GM19099 (cell line): ENCODE data around the gene TREML1.

Experiments
- POLR2A ChIP-seq: IDR thresholded peaks from 3 replicates; pipeline ENCODE4 v1.6.1; 2011; ENCODE audit warnings: low read depth; ENCODE audit not compliant: insufficient read length; ENCODE audit errors: extremely low read depth

TREML1 gene

GRCh38 chr6:41125282-41125681, 28.9 kb downstream of the TREML1 start:
- TF ChIP-seq POLR2A = no peak

GRCh38 chr6:41122918-41123317, 31.2 kb downstream of the TREML1 start:
- no peak for TF ChIP-seq POLR2A

- TF ChIP-seq POLR2A = no peak
Observed at GRCh38 chr6:41122373-41122772, 31.8 kb downstream of the TREML1 start.

GRCh38 chr6:41120058-41120457, 34.1 kb downstream of the TREML1 start:
- TF ChIP-seq POLR2A = no peak

- no peak for TF ChIP-seq POLR2A
Observed at GRCh38 chr6:41119508-41119907, 34.6 kb downstream of the TREML1 start.

- TF ChIP-seq POLR2A = no peak
Observed at GRCh38 chr6:41111017-41111416, 43.1 kb downstream of the TREML1 start.

GRCh38 chr6:41103847-41104246, 50.3 kb downstream of the TREML1 start:
- no peak for TF ChIP-seq POLR2A

GRCh38 chr6:41100871-41101287, 53.3 kb downstream of the TREML1 start:
- no peak for TF ChIP-seq POLR2A
